Fibroblast of pulmonary artery (primary cell): Measurements from ENCODE around the gene ONECUT3.

ENCODE experiments used
- DNase-seq: peaks from one replicate; pipeline ENCODE4 v3.0.0-alpha.2; 2010; ENCODE audit warnings: low read depth
- H3K4me3 ChIP-seq: replicated peaks from 2 replicates; pipeline ENCODE4 v1.5.1; 2011; ENCODE audit warnings: low read depth, mild to moderate bottlenecking, control low read depth, low read length, moderate library complexity
- TF ChIP-seq, protein P1 (sequence below): IDR thresholded peaks from 2 replicates; pipeline ENCODE4 v1.5.1; 2011; ENCODE audit warnings: mild to moderate bottlenecking, control low read depth, low read length, inconsistent platforms; ENCODE audit errors: missing control alignments

The ONECUT3 gene

DNA sequence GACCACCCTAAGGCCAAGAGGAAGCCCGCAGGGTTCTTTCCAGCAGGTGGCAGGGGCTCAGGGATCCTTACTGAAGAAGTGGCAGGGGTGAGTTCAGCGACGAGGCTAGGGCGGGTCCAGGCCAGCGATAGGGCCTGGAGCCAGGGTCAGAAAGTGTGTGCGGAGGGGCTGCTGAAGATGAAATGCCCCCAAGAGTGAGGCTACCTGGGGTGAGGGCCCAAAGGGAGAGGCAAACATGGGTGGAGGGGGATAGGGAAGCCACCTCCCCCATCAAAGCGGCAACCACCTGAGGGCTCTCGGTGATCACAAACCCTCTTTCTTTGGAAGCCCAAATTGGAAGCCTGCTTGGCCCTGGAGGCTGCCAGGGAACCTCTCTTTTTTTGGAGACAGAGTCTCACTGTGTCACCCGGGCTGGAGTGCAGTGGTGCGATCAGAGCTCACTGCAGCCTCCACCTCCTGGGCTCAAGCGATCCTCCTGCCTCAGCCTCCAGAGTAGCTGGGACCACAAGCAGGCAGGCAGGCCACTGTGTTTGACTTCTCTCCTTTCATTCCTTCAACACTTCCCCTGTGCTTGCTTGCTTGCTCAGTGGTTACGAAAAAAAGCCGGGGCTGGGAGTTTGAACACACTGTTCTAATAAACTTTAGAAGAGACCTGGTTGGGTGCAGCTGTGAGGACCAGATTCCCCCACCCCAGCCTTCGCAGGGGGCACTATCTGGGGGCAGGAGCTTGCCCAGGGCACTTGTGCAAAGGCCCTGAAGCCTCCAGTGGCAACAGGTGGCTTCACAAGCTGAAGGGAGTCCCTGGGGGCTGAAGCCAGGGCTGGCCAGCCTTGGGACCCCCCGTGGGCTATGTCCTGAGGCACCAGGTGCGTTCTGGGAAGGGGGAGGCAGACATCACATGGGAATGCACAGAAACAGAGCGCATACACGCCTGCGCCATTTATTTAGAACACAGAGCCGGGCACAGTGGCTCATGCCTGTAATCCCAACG is 60.2 kb downstream of the ONECUT3 start:
- peak overlapping the region; percentile 55 for H3K4me3 ChIP-seq
- TF ChIP-seq, protein P1, sequence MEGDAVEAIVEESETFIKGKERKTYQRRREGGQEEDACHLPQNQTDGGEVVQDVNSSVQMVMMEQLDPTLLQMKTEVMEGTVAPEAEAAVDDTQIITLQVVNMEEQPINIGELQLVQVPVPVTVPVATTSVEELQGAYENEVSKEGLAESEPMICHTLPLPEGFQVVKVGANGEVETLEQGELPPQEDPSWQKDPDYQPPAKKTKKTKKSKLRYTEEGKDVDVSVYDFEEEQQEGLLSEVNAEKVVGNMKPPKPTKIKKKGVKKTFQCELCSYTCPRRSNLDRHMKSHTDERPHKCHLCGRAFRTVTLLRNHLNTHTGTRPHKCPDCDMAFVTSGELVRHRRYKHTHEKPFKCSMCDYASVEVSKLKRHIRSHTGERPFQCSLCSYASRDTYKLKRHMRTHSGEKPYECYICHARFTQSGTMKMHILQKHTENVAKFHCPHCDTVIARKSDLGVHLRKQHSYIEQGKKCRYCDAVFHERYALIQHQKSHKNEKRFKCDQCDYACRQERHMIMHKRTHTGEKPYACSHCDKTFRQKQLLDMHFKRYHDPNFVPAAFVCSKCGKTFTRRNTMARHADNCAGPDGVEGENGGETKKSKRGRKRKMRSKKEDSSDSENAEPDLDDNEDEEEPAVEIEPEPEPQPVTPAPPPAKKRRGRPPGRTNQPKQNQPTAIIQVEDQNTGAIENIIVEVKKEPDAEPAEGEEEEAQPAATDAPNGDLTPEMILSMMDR, result no peak
- no peak for DNase-seq

DNA sequence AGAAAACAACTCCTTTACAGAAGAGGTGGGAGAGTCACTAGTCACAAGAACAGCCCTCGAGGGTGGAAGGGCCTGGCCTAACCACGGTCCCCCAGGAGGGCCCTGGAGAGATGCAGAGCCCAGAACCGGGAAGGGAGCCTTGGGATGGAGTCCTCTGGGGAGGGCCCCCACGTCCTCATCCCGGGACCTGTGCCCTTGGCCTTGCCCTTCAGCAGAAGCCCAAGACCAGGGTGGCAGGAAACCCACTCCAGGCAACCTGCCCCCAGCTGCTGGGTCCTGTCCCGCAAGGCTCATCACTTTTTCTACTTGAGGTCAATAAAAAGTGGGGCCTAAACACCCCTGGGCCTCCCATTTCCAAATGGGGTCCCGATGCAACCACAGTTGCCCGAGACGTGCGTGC is 61.1 kb downstream of the ONECUT3 start:
- H3K4me3 ChIP-seq, result no peak overlapping the region
- TF ChIP-seq, protein P1, result no peak
- DNase-seq, result no peak

- DNase-seq, result no peak
- TF ChIP-seq, protein P1, result no peak
- no peak overlapping the region for H3K4me3 ChIP-seq
These were observed 61.7 kb downstream of the ONECUT3 start for GRCh38 chr19:1814833-1815604.

DNA sequence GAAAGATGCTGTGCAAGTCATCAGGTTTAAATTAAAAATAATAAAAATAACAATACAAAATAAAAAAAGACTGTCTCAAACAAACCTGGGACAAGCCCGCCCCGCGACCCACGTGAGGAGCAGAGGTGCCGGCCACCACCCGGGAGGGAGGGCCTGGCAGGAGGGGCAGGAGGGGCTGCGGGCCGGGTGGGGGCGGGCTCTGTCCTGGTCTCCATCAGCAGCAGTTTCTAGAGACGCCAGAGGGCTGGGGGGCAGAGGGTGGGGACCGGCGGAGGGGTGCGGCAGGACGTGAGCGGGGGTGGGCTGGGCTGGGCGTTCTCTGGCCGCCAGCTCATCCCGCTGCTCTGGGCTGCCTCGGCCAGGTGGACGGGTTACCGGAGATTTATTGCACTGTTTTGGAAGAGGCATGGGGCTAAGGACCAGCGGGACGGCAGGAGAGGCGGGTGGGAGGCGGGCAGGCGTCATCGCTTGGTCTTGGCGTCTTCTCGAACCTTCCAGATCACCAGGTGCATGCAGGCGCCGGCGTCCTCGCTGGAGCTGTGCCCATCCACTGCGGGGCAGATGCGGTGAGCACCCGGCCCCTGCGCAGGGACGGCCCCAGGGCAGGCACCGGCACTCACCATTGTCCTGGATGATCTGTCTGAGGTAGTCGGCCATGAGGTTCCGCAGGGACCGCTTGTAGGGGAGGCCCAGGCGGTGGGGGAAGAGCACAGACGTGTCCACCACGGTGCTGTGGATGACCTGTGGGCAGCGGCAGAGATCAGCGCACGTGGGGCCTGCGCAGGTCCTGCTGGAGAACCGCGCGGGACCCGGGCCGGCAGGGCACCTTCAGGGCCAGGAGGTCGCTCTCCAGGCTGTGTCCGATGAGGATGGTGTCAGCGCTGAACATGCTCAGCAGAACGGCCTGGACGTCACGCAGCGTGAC is 62.6 kb downstream of the ONECUT3 start:
- DNase-seq, result no peak
- TF ChIP-seq, protein P1, result no peak
- no peak overlapping the region for H3K4me3 ChIP-seq

- no peak for DNase-seq
- no peak overlapping the region for H3K4me3 ChIP-seq
- TF ChIP-seq, protein P1, result no peak
These were observed 63.4 kb downstream of the ONECUT3 start for GRCh38 chr19:1816530-1817298.

- TF ChIP-seq, protein P1, result no peak
- DNase-seq, result no peak
- H3K4me3 ChIP-seq, result no peak overlapping the region
These were observed 64.4 kb downstream of the ONECUT3 start for GRCh38 chr19:1817553-1818179.
